GM18499 (cell line): ENCODE measurements around the gene FNDC3A.

ENCODE experiments used
- ATAC-seq: cut with Tn5 transposase; IDR thresholded peaks from one replicate; pipeline ENCODE4 v1.9.1; 2021; ENCODE audit warnings: moderate number of reproducible peaks; ENCODE audit not compliant: insufficient read depth, unreplicated experiment

The FNDC3A gene

GRCh38 chr13:48975856-48976575 lies at the start of gene FNDC3A:
FNDC3A (plus strand) TSS chr13:48975912; CDS start chr13:49006191, 30,279 bp downstream.
- ATAC-seq: peak; percentile 30

GRCh38 chr13:48928757-48929430 lies 46.8 kb upstream of the FNDC3A start:
- ATAC-seq: no peak

- ATAC-seq: no peak
Observed at GRCh38 chr13:48930918-48931317, 44.8 kb upstream of the FNDC3A start.

GRCh38 chr13:48938308-48938943 lies 37.3 kb upstream of the FNDC3A start:
- no peak for ATAC-seq

- no peak for ATAC-seq
Observed at GRCh38 chr13:48939728-48940127, 36.0 kb upstream of the FNDC3A start.

GRCh38 chr13:48942131-48942530 lies 33.6 kb upstream of the FNDC3A start:
- no peak for ATAC-seq

- ATAC-seq: no peak
Observed at GRCh38 chr13:48944221-48944620, 31.5 kb upstream of the FNDC3A start.

GRCh38 chr13:48945626-48946025 lies 30.1 kb upstream of the FNDC3A start:
- ATAC-seq: no peak

- no peak for ATAC-seq
Observed at GRCh38 chr13:48946163-48946562, 29.5 kb upstream of the FNDC3A start.

- ATAC-seq: no peak
Observed at GRCh38 chr13:48949566-48950500, 25.9 kb upstream of the FNDC3A start.

GRCh38 chr13:48950501-48950875 lies 25.2 kb upstream of the FNDC3A start:
- no peak for ATAC-seq

GRCh38 chr13:48954081-48954480 lies 21.6 kb upstream of the FNDC3A start:
- no peak for ATAC-seq

GRCh38 chr13:48955536-48955935 lies 20.2 kb upstream of the FNDC3A start:
- ATAC-seq: no peak

- ATAC-seq: no peak
Observed at GRCh38 chr13:48961379-48961778, 14.3 kb upstream of the FNDC3A start.

GRCh38 chr13:48962281-48962680 lies 13.4 kb upstream of the FNDC3A start:
- no peak for ATAC-seq

GRCh38 chr13:48965736-48966135 lies 10.0 kb upstream of the FNDC3A start:
- no peak for ATAC-seq

GRCh38 chr13:48969685-48970084 lies 6.0 kb upstream of the FNDC3A start:
- no peak for ATAC-seq

GRCh38 chr13:48973845-48974431 lies 1.8 kb upstream of the FNDC3A start:
- ATAC-seq: no peak

- peak; percentile 11 for ATAC-seq
Observed at GRCh38 chr13:48975101-48975855, 434 bp upstream of the FNDC3A start.
